Renal cortical epithelial cell (primary cell): ENCODE measurements around the gene UBTF. TPM values are rescaled to one million over a fixed set of nuclear protein-coding genes. Genes with fewer than 3 reads are reported as not detected.
A peak's percentile ranks its signal among the peaks of the same experiment; 100 is the strongest.

ENCODE experiments used
- DNase-seq: peaks from one replicate; pipeline ENCODE4 v3.0.0-alpha.2; 2011; ENCODE audit warnings: low read depth
- total RNA-seq: library from RNA; depleted of rRNA; stranded (reverse); fragments of >200 nt; gene quantifications from 2 replicates; pipeline ENCODE4 v1.2.3, GENCODE V29; 2014

Gene UBTF
- total RNA-seq, 1 donor from 2014 or later = 57.8 TPM

GRCh38 chr17:44197980-44198720 is 21.3 kb downstream of the UBTF start:
- DNase-seq = no peak

GRCh38 chr17:44197107-44197506 is 22.4 kb downstream of the UBTF start:
- DNase-seq = no peak

- no peak for DNase-seq
These were observed 26.0 kb downstream of the UBTF start for GRCh38 chr17:44193326-44194084.

- DNase-seq = no peak
These were observed 26.7 kb downstream of the UBTF start for GRCh38 chr17:44192750-44193149.

GRCh38 chr17:44191941-44192496 is 27.5 kb downstream of the UBTF start:
- no peak for DNase-seq

GRCh38 chr17:44191369-44191768 is 28.1 kb downstream of the UBTF start:
- no peak for DNase-seq

- DNase-seq = no peak
These were observed 29.0 kb downstream of the UBTF start for GRCh38 chr17:44190481-44190880.

GRCh38 chr17:44188576-44189403 is 30.7 kb downstream of the UBTF start:
- no peak for DNase-seq

- peak; percentile 82 for DNase-seq
These were observed 32.2 kb downstream of the UBTF start for GRCh38 chr17:44187131-44187899.

GRCh38 chr17:44186307-44187130 is 33.0 kb downstream of the UBTF start, which contains the start of gene TMUB2:
TSS of gene TMUB2 (plus strand) at chr17:44186972. CDS start at chr17:44187709, 737 bp downstream.
- DNase-seq = peak; percentile 99

- DNase-seq = no peak
These were observed 35.2 kb downstream of the UBTF start for GRCh38 chr17:44184212-44184810.

GRCh38 chr17:44183024-44183423 is 36.5 kb downstream of the UBTF start:
- no peak for DNase-seq

- no peak for DNase-seq
These were observed 41.3 kb downstream of the UBTF start for GRCh38 chr17:44178133-44178532.

- DNase-seq = no peak
These were observed 41.8 kb downstream of the UBTF start for GRCh38 chr17:44177640-44178039.

GRCh38 chr17:44176671-44177501 is 42.6 kb downstream of the UBTF start:
- DNase-seq = no peak

GRCh38 chr17:44176257-44176656 is 43.2 kb downstream of the UBTF start:
- DNase-seq = no peak

- DNase-seq = no peak
These were observed 45.0 kb downstream of the UBTF start for GRCh38 chr17:44174427-44174826.

- no peak for DNase-seq
These were observed 47.5 kb downstream of the UBTF start for GRCh38 chr17:44171931-44172455.
